Large intestine (tissue), 12 donors: ENCODE measurements around the gene OR2AT4. TPM values are rescaled to one million over a fixed set of nuclear protein-coding genes. Genes with fewer than 3 reads are reported as not detected.
A peak's percentile ranks its signal among the peaks of the same experiment; 100 is the strongest.

Experiments used
- DNase-seq, 2 donors: peaks; one replicate each; pipeline versions ENCODE4 v3.0.0 to v3.0.0-alpha.2; 2013
- H3K27ac ChIP-seq: one replicate; pipeline ENCODE4 v1.5.1; 2013; ENCODE audit warnings: low read length
- H3K27me3 ChIP-seq: 2 replicates; pipeline ENCODE4 v1.6.1; 2013; ENCODE audit warnings: low read length; ENCODE audit not compliant: control insufficient read depth, insufficient read depth
- H3K36me3 ChIP-seq: 2 replicates; pipeline ENCODE4 v1.6.1; 2013; ENCODE audit warnings: low read length; ENCODE audit not compliant: control insufficient read depth, insufficient read depth
- H3K4me1 ChIP-seq: one replicate; pipeline ENCODE4 v1.6.1; 2013; ENCODE audit warnings: low read length; ENCODE audit not compliant: control insufficient read depth, insufficient read depth
- H3K4me3 ChIP-seq: one replicate; pipeline ENCODE4 v1.5.1; 2013; ENCODE audit warnings: low read length
- H3K9me3 ChIP-seq: one replicate; pipeline ENCODE4 v1.6.1; 2013; ENCODE audit warnings: mild to moderate bottlenecking, low read depth, low read length, moderate library complexity; ENCODE audit not compliant: control insufficient read depth
- WGBS: methylation state at CpG from one replicate; pipeline ENCODE4 v1.1.5; 2013; ENCODE audit warnings: low lambda C conversion rate; ENCODE audit not compliant: insufficient coverage; 5-methylcytosine and 5-hydroxymethylcytosine counted together
- long read RNA-seq, 11 donors: transcript quantifications; one replicate each; lab custom pipeline, GENCODE V29; 2026
- polyA plus RNA-seq: library from polyadenylated mRNA; unstranded; fragments of 120-200 nt; gene quantifications from one replicate; pipeline ENCODE4 v1.2.1, GENCODE V29; 2013

The OR2AT4 gene
- polyA plus RNA-seq: 3.2 TPM
- long read RNA-seq, donor 1, full-length matches to known transcripts: 2 of 2 reads
- long read RNA-seq, donor 1, partial matches to known transcripts: 0 of 2 reads
- long read RNA-seq, donor 1, other reads (novel, unspliced or antisense): 0 of 2 reads
- long read RNA-seq, donor 2, full-length matches to known transcripts: 6 of 6 reads
- long read RNA-seq, donor 2, partial matches to known transcripts: 0 of 6 reads
- long read RNA-seq, donor 2, other reads (novel, unspliced or antisense): 0 of 6 reads
- long read RNA-seq, donor 3: 0 reads
- long read RNA-seq, donor 4: 0 reads
- long read RNA-seq, donor 5: 0 reads
- long read RNA-seq, donor 6, full-length matches to known transcripts: 5 of 5 reads
- long read RNA-seq, donor 6, partial matches to known transcripts: 0 of 5 reads
- long read RNA-seq, donor 6, other reads (novel, unspliced or antisense): 0 of 5 reads
- long read RNA-seq, donor 7: 0 reads
- long read RNA-seq, donor 8, full-length matches to known transcripts: 10 of 10 reads
- long read RNA-seq, donor 8, partial matches to known transcripts: 0 of 10 reads
- long read RNA-seq, donor 8, other reads (novel, unspliced or antisense): 0 of 10 reads
- long read RNA-seq, donor 9, full-length matches to known transcripts: 11 of 11 reads
- long read RNA-seq, donor 9, partial matches to known transcripts: 0 of 11 reads
- long read RNA-seq, donor 9, other reads (novel, unspliced or antisense): 0 of 11 reads
- long read RNA-seq, donor 10, full-length matches to known transcripts: 6 of 6 reads
- long read RNA-seq, donor 10, partial matches to known transcripts: 0 of 6 reads
- long read RNA-seq, donor 10, other reads (novel, unspliced or antisense): 0 of 6 reads
- long read RNA-seq, donor 11, full-length matches to known transcripts: 3 of 3 reads
- long read RNA-seq, donor 11, partial matches to known transcripts: 0 of 3 reads
- long read RNA-seq, donor 11, other reads (novel, unspliced or antisense): 0 of 3 reads

GRCh38 chr11:75096456-75097172 lies at the start of gene OR2AT4:
Gene OR2AT4, minus strand, starts transcription at chr11:75096876.
- WGBS: no CpG with 5 or more reads among the region's 9 CpGs
- DNase-seq: peak; percentile 82 to 92

DNA sequence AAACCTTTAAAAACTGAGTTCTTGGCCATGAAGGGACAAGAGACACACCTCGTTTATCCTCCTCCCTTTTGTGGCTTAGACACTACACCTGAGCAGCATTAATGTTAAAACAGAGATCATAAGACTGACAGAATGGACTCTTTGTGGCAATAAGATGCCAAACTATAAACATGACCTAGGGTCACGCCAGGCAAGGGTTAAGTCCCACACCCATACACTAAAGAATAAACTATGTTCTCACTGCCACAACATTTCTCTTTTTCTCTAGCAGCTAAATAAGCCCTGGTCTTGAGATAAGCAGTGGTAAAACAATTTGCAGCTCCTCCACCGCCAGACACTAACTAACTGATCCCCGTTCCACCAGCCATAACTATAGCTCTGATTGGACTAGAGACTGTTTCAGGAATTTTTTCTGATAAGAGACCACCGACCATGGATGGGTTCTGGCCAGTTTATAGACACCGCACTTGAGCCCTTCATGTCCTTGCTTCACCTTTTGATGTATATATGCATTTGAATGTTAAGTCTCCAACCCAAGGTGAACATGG lies 49.4 kb upstream of the OR2AT4 start:
- Histone ChIP-seq H3K27me3 (no peaks in the 10 kb centered on the region), H3K36me3 (no peaks in the 10 kb centered on the region), H3K27ac (peak overlapping the region; percentile 80), H3K9me3 (no peaks in the 10 kb centered on the region), H3K4me3 (no peak overlapping the region), H3K4me1 (peaks cover 63% of the 10 kb centered on the region)
- WGBS: 0% methylated on average over 1 of the region's 6 CpGs
- DNase-seq: peak; percentile 63 to 85

More at GRCh38 chr11:75096456-75097172, at the start of gene OR2AT4:
- Histone ChIP-seq H3K36me3 (no peaks in the 10 kb centered on the region), H3K27me3 (no peaks in the 10 kb centered on the region), H3K27ac (peak within 1 kb of the TSS; percentile 62), H3K9me3 (peaks cover 3% of the 10 kb centered on the region), H3K4me1 (peaks cover 13% of the 10 kb centered on the region), H3K4me3 (peak within 1 kb of the TSS; percentile 6)

DNA sequence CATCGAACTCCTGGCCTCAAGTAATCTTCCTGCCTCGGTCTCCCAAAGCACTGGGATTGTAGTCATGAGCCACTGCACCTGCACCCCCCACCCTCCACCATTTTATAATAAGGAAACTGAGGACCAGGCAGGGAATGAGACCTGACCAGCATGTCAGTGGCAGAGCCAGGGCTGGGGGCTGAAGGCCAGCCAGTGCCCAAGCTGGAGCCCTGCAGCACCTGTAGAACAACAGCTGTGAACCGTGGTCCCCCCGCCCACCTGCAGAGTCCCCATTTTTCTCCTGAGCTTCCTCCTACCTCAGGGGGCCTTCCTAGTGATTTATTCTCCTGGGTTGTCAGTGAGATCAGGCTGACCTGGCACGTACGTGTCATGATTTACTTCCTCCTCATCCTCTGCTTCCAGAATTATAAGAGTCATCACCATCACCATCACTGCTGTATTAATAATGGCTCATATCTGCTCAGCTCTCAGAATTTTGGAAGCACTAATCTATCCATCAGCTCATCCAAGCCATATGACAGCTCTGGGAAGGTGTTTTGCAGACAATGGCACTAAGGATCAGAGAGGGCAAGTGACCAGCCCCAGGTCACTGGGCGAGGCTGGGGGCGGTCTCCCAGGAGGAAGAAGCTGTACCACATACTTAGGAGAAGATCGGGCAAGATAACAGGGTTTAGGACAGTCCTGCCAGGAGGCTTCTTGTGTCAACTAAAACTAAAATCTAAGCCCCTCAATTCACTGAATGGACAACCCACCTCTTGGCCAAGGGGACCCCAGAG lies 48.7 kb upstream of the OR2AT4 start:
- Histone ChIP-seq H3K36me3 (no peaks in the 10 kb centered on the region), H3K27me3 (no peaks in the 10 kb centered on the region), H3K4me3 (no peak overlapping the region), H3K9me3 (no peaks in the 10 kb centered on the region), H3K4me1 (peaks cover 62% of the 10 kb centered on the region), H3K27ac (peak overlapping the region; percentile 80)
- WGBS: no CpG with 5 or more reads among the region's 9 CpGs
- peak in 1 of 2 donors; percentile 14 for DNase-seq

DNA sequence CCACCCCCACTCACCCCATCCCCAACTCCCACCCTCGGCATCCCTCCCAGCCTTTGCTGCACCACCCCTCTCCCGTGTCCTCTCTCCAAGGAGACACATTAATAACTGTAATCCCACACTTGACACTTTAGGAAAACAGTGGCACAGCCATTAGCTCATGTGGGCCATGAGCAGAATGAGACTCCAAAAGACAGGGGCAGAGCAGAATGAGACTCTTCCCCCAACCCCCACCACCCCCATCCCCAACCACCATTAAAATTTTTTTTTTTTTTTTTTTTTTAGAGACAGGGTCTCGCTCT lies 48.0 kb upstream of the OR2AT4 start:
- Histone ChIP-seq H3K27ac (no peak overlapping the region), H3K27me3 (no peaks in the 10 kb centered on the region), H3K4me3 (no peak overlapping the region), H3K36me3 (no peaks in the 10 kb centered on the region), H3K9me3 (no peaks in the 10 kb centered on the region), H3K4me1 (peaks cover 57% of the 10 kb centered on the region)
- no CpG with 5 or more reads among the region's 3 CpGs for WGBS
- DNase-seq: no peak

GRCh38 chr11:75143420-75143731 lies 46.7 kb upstream of the OR2AT4 start:
- WGBS: 100% methylated on average over 1 of the region's 6 CpGs
- no peaks in the 10 kb centered on the region for H3K27me3 ChIP-seq

DNA sequence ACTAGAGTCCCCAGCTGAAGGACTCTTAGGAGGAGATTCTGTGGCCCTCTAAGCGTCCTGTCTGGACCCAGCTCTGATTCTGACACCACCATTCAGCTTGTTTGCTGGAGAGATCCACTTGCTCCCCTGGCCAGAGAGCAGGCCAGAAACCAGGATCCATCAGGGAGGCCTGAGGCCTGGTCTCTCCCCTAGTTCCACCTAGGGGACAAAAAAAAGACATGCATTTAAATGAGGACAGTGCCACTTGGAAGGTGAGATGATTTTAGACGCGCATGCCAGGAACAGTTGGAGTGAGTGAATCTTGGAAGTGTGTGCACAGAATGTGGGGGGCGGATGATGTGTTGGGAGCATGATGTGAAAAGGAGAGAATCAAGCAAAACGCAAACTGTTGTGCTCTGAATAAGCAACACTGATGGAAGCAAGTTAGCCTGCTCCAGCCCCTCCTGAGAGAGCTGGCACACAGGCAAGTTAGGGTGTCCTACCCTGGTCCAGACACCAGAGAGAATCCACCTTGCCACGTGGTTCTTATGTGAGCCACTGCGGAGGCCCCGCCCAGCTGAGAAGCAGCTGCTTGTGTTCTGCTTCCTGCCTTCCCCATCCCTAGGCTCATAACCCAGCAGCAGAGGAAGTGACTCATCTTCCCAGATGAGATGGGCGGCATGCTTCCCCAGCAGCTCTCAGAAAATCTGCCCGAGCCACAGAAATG lies 46.2 kb upstream of the OR2AT4 start:
- Histone ChIP-seq H3K4me1 (peaks cover 41% of the 10 kb centered on the region), H3K36me3 (no peaks in the 10 kb centered on the region), H3K4me3 (no peak overlapping the region), H3K27ac (no peak overlapping the region), H3K9me3 (no peaks in the 10 kb centered on the region), H3K27me3 (no peaks in the 10 kb centered on the region)
- 100% methylated on average over 1 of the region's 10 CpGs for WGBS
- DNase-seq: peak; percentile 67 to 74

More at GRCh38 chr11:75143420-75143731, 46.7 kb upstream of the OR2AT4 start:
- Histone ChIP-seq H3K27ac (no peak overlapping the region), H3K4me3 (no peak overlapping the region), H3K9me3 (no peaks in the 10 kb centered on the region), H3K4me1 (peaks cover 46% of the 10 kb centered on the region), H3K36me3 (no peaks in the 10 kb centered on the region)
- no peak for DNase-seq

DNA sequence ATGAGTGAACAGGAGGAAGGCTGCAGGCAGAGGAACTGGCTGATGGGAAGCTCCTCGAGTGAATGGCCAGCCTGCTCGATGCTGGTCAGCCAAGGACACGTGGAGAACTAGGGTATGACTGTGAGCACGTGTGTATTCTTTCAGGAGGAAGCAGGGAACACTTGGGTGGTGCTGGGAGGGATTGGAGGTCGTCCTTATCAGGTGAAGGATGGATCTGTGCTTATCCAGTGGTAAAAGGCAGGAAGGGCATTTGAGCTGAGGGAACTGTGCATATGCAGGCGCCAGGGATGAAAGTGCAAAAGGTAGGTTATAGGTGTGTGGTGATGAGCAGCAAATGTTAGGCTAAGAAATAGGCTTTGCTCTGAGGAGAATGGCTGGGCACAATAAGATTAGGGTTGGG lies 44.5 kb upstream of the OR2AT4 start:
- Histone ChIP-seq H3K4me1 (peaks cover 24% of the 10 kb centered on the region), H3K36me3 (no peaks in the 10 kb centered on the region), H3K9me3 (no peaks in the 10 kb centered on the region), H3K27me3 (peaks cover 3% of the 10 kb centered on the region), H3K27ac (no peak overlapping the region), H3K4me3 (no peak overlapping the region)
- DNase-seq: no peak
- WGBS: 40% methylated on average over 1 of the region's 6 CpGs

DNA sequence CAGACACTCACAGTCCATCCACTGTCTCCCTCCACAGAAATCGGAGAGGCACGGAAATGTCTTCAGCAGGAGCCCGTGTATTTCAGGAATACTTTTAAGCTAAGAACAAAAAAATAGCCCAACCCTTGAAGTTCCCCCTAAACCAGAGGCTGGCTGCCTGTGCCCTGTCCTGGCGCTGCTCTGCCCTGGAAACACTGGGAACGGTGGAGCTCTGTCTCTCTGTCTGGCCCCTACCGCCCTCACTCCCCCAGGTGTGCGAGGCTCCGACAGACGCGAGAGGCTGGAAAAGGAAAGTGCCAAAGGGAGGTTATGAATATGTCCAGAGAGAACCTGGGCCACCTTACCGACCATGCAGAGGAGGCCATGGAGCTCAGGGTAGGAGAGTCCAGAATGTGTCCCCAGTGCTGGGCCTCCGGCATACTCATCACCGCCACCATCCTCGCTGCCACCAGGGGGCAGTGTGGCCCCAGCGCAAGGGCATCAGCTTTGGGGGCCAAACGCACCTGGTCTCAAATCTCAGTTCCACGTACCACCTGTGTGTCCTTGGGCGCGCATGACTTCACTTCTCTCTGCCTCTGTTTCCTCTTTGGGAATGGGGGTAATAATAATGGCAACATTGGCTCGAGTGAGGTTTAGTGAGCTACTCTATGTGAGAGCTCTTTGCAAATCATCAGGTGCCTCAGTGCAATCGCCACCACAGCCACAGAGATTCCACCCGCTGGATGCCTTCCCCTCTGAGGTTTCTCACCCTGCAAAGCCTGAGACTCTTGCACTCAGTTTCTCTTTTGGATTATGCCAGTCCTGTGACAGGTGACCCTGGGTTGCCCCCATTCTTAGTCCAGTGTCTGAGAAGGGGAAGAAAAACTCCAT lies 43.8 kb upstream of the OR2AT4 start:
- H3K27me3 ChIP-seq: peaks cover 5% of the 10 kb centered on the region
- no peaks in the 10 kb centered on the region for H3K36me3 ChIP-seq
- peak; percentile 68 to 70 for DNase-seq
- H3K4me1 ChIP-seq: peaks cover 18% of the 10 kb centered on the region
- no peak overlapping the region for H3K27ac ChIP-seq
- WGBS: no CpG with 5 or more reads among the region's 22 CpGs
- no peak overlapping the region for H3K4me3 ChIP-seq
- H3K9me3 ChIP-seq: no peaks in the 10 kb centered on the region
